ENCODE data around the gene ARMS2. TPM values are rescaled to one million over a fixed set of nuclear protein-coding genes. Genes with fewer than 3 reads are reported as not detected.

Gene ARMS2
- polyA plus RNA-seq, 1 donor from 2014 or later: not detected

- Histone ChIP-seq H4K20me1 (ENCODE audit: insufficient read depth) (no peaks in the 10 kb centered on the region), H3K9me2 (ENCODE audit: insufficient read depth, low read length) (no peaks in the 10 kb centered on the region), H3K27ac (ENCODE audit: low read length) (no peak overlapping the region), H3K9ac (ENCODE audit: low read length) (no peak overlapping the region), H3K4me2 (ENCODE audit: low read length) (no peak overlapping the region), H3F3A (ENCODE audit: insufficient read depth, low read length, poor library complexity, severe bottlenecking) (no peaks in the 10 kb centered on the region), H3K9me3 (ENCODE audit: low read length) (no peaks in the 10 kb centered on the region), H3K36me3 (ENCODE audit: insufficient read depth, low read length) (no peaks in the 10 kb centered on the region), H3K4me3 (ENCODE audit: low read length) (no peak overlapping the region), H3K27me3 (ENCODE audit: insufficient read depth, low read depth, low read length) (no peaks in the 10 kb centered on the region), H2AFZ (ENCODE audit: low read depth, low read length) (no peak overlapping the region), H3K79me2 (replicated peaks; ENCODE audit: insufficient read depth, low read length) (no peaks in the 10 kb centered on the region)
- no peak for TF ChIP-seq CTCF (IDR thresholded peaks at IDR 0.05; ENCODE audit: poor library complexity, severe bottlenecking)
- no peak for TF ChIP-seq SMC3 (conservative IDR thresholded peaks at IDR 0.05; ENCODE audit: poor library complexity)
- TF ChIP-seq EZH2 (IDR thresholded peaks at IDR 0.05; ENCODE audit: borderline replicate concordance, insufficient read depth, low read length, poor library complexity, severe bottlenecking): no peak
- no peak for TF ChIP-seq POLR2AphosphoS5 (IDR thresholded peaks at IDR 0.05)
- no peak for TF ChIP-seq EP300 (conservative IDR thresholded peaks at IDR 0.05; ENCODE audit: poor library complexity, severe bottlenecking)
- TF ChIP-seq MXI1 (conservative IDR thresholded peaks at IDR 0.05; ENCODE audit: poor library complexity, severe bottlenecking): no peak
- TF ChIP-seq TAF1 (IDR thresholded peaks at IDR 0.05; ENCODE audit: low read depth): no peak
- TF ChIP-seq, protein P1, sequence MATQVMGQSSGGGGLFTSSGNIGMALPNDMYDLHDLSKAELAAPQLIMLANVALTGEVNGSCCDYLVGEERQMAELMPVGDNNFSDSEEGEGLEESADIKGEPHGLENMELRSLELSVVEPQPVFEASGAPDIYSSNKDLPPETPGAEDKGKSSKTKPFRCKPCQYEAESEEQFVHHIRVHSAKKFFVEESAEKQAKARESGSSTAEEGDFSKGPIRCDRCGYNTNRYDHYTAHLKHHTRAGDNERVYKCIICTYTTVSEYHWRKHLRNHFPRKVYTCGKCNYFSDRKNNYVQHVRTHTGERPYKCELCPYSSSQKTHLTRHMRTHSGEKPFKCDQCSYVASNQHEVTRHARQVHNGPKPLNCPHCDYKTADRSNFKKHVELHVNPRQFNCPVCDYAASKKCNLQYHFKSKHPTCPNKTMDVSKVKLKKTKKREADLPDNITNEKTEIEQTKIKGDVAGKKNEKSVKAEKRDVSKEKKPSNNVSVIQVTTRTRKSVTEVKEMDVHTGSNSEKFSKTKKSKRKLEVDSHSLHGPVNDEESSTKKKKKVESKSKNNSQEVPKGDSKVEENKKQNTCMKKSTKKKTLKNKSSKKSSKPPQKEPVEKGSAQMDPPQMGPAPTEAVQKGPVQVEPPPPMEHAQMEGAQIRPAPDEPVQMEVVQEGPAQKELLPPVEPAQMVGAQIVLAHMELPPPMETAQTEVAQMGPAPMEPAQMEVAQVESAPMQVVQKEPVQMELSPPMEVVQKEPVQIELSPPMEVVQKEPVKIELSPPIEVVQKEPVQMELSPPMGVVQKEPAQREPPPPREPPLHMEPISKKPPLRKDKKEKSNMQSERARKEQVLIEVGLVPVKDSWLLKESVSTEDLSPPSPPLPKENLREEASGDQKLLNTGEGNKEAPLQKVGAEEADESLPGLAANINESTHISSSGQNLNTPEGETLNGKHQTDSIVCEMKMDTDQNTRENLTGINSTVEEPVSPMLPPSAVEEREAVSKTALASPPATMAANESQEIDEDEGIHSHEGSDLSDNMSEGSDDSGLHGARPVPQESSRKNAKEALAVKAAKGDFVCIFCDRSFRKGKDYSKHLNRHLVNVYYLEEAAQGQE (IDR thresholded peaks at IDR 0.05; ENCODE audit: borderline replicate concordance): no peak
- no peak for TF ChIP-seq RAD21 (conservative IDR thresholded peaks at IDR 0.05)
These were observed 21.9 kb downstream of the ARMS2 start for GRCh38 chr10:122476333-122476695.

DNA sequence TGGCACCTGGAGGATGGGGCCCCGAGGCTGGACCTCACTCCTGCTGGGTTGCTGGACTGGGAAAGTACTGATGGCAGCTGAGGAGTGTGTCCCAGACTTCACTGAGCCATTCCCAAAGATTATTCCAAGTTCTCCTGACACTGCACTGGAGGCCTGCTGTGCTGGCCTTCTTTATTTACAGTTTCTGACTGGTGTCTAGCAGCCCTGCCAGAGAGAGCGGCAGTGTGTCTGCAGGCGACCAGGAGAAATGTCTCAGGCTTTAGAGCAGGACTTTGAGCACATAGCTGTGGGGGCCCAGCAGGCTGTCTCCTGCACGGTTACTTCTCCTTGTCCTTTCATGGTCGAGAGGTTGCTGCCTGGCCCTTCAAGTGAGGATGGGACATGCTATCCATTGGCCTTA is 23.0 kb downstream of the ARMS2 start:
- Histone ChIP-seq H4K20me1 (ENCODE audit: insufficient read depth) (no peaks in the 10 kb centered on the region), H3K27me3 (ENCODE audit: insufficient read depth, low read depth, low read length) (no peaks in the 10 kb centered on the region), H3K9me2 (ENCODE audit: insufficient read depth, low read length) (no peaks in the 10 kb centered on the region), H3K4me3 (ENCODE audit: low read length) (no peak overlapping the region), H2AFZ (ENCODE audit: low read depth, low read length) (no peak overlapping the region), H3K9me3 (ENCODE audit: low read length) (no peaks in the 10 kb centered on the region), H3K36me3 (ENCODE audit: insufficient read depth, low read length) (no peaks in the 10 kb centered on the region), H3K9ac (ENCODE audit: low read length) (no peak overlapping the region), H3K27ac (ENCODE audit: low read length) (no peak overlapping the region), H3K79me2 (replicated peaks; ENCODE audit: insufficient read depth, low read length) (no peaks in the 10 kb centered on the region), H3F3A (ENCODE audit: insufficient read depth, low read length, poor library complexity, severe bottlenecking) (no peaks in the 10 kb centered on the region), H3K4me2 (ENCODE audit: low read length) (no peak overlapping the region)
- TF ChIP-seq TAF1 (IDR thresholded peaks at IDR 0.05; ENCODE audit: low read depth) (no peak), EZH2 (IDR thresholded peaks at IDR 0.05; ENCODE audit: borderline replicate concordance, insufficient read depth, low read length, poor library complexity, severe bottlenecking) (no peak)
- TF ChIP-seq, protein P1 (IDR thresholded peaks at IDR 0.05; ENCODE audit: borderline replicate concordance): no peak

Measured in neural cell (in vitro differentiated cells).